H54 (cell line): ENCODE results near the gene TTC9C.
"Not testable (repeated sequence)": the region's sequence is repeated elsewhere in the genome, so short reads cannot be mapped to it uniquely, and the experiment has no call there.

Source experiments
- DNase-seq: peaks from one replicate; pipeline ENCODE4 v3.0.0; 2011; ENCODE audit warnings: low spot score, mixed read lengths; ENCODE audit not compliant: insufficient read length
- FAIRE-seq: peaks from 3 replicates; lab custom pipeline; 2011; peaks lifted over from hg19 to GRCh38; lab: Jason Lieb, UNC
- POLR2A ChIP-seq: IDR thresholded peaks from 2 replicates; pipeline ENCODE4 v1.6.1; 2011; ENCODE audit warnings: low read depth, mild to moderate bottlenecking, low read length

Gene TTC9C, protein sequence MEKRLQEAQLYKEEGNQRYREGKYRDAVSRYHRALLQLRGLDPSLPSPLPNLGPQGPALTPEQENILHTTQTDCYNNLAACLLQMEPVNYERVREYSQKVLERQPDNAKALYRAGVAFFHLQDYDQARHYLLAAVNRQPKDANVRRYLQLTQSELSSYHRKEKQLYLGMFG

GRCh38 chr11:62728171-62728988 lies at the start of gene TTC9C:
Gene TTC9C, plus strand, starts transcription at chr11:62728486. Its CDS starts 363 bp downstream, at chr11:62728849.
- peak; percentile 64 for DNase-seq
- TF ChIP-seq POLR2A: peak; percentile 28; the same call in 1 of the 2 replicates
- FAIRE-seq: no peak

GRCh38 chr11:62678770-62679696 lies 49.3 kb upstream of the TTC9C start, which contains the start of gene UBXN1:
Gene UBXN1, minus strand, starts transcription at chr11:62679073. Its CDS starts 150 bp downstream, at chr11:62678923.
- DNase-seq (peak; percentile 80), FAIRE-seq (no peak)
- peak; percentile 57 for TF ChIP-seq POLR2A

GRCh38 chr11:62680825-62681240 lies 47.5 kb upstream of the TTC9C start:
- DNase-seq: peak; percentile 78
- TF ChIP-seq POLR2A: no peak
- no peak for FAIRE-seq

DNA sequence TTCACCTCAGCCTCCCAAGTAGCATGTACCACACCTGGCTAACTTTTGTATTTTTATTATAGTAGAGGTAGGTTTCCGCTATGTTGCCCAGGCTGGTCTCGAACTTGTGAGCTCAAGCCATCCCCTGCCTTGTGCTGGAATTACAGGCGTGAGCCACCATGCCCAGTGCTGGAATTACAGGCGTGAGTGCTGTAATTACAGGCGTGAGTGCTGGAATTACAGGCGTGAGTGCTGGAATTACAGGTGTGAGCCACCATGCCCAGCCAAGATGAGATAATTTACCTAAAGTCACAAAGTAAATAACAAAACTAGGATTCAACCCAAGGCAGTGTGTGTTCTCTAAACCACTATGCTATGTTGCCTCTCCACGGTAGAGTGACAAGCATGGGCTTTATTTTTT lies 45.8 kb upstream of the TTC9C start:
- FAIRE-seq (no peak), DNase-seq (no peak)
- TF ChIP-seq POLR2A: no peak

GRCh38 chr11:62687508-62688396 lies 40.5 kb upstream of the TTC9C start:
- DNase-seq (no peak), FAIRE-seq (no peak)
- TF ChIP-seq POLR2A: no peak

DNA sequence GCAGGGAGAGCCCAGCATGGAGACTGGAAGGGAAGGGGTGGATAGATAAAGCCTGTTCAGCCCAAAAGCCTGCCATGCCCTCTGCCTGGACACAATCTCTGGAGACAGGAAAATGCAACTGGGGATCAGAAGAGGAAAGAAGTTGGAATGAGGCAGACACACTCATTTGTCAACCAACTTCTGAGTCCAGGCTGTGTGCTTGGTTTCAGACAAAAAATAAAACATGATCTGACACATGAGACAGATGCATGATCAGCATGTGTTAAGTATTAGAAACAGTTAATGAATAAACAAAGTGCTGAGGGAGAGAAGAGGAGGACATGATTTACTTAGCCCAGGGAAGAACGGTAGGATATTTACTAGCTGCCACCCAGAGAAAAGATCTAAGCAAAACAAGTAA lies 39.8 kb upstream of the TTC9C start:
- FAIRE-seq: no peak
- TF ChIP-seq POLR2A: no peak
- no peak for DNase-seq

DNA sequence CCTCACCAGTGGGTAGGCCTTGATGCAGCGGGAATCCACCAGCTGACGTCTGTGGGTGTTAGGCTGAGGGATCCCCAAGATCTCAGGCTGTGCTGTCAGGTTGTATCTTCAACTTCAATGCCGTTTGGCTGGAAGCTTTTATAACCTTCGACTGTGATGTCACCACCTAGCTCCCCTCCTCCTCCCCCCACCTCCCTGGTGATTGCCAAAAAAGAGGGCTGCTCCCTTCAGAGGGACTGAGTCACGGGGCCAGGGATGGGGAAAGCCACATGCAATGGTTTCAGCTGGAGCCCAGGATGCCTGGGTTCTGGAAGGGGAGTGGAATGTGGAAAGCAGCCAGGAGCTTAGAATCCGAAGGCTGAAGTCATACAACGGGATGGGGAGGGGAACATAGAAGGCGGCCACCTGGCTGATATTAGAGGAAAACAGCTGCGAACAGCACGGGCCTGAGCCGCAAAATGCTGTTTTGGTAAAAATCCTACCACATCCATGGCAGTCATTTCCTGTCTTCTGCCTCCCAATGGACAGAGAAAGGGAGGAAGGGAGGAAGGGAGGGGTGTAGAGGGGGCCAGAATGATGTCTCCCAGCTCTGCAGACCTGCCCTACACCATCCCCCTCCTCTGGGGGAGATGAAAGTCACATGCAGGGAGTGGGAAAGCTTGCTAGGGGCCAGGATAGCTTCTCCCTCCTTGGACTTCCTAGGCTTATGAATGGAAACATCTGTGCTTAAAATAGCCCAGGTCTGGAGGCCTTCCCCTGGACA lies 38.7 kb upstream of the TTC9C start, which contains the start of gene LRRN4CL:
TSS of gene LRRN4CL (minus strand) at position 110 of the 763 bp plus-strand sequence. CDS start 1,022 bp downstream, outside the sequence.
- DNase-seq (peak; percentile 77), FAIRE-seq (no peak)
- no peak for TF ChIP-seq POLR2A

DNA sequence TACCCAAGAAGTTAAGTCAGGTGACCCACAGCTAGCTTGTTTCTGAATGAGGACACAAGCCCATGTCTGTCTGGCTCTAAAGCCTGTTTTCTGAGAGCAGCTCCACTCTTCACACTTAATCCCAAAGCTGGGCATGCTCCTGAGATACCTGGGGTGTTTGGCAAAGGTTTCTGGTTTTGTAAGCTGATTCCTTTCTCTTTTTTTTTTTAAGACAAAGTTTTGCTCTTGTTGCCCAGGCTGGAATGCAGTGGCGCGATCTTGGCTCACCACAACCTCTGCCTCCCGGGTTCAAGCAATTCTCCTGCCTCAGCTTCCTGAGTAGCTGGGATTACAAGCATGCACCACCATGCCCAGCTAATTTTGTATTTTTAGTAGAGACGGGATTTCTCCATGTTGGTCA lies 34.7 kb upstream of the TTC9C start:
- DNase-seq, FAIRE-seq: not testable (repeated sequence)

GRCh38 chr11:62694455-62695167 lies 33.7 kb upstream of the TTC9C start:
- DNase-seq: peak; percentile 71
- TF ChIP-seq POLR2A: no peak
- no peak for FAIRE-seq

GRCh38 chr11:62702246-62702645 lies 26.0 kb upstream of the TTC9C start:
- no peak for DNase-seq
- no peak for FAIRE-seq
- TF ChIP-seq POLR2A: no peak

DNA sequence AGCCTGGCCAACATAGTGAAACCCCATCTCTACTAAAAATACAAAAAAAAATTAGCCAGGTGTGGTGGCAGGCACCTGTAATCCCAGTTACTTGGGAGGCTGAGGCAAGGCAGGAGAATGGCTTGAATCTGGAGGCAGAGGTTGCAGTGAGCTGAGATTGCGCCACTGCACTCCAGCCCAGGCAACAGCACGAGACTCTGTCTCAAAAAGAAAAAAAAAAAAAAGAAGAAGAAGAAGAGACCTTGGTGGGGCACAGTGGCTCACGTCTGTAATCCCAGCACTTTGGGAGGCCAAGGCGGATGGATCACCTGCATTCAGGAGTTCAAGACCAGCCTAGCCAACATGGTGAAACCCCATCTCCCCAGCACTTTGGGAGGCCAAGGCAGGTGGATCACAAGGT lies 24.4 kb upstream of the TTC9C start:
- FAIRE-seq, DNase-seq: not testable (repeated sequence)
